ENCODE results near the gene OR2Y1. TPM values are rescaled to one million over a fixed set of nuclear protein-coding genes. Genes with fewer than 3 reads are reported as not detected.

Gene OR2Y1
- total and polyA plus RNA-seq, 2 of the 13 experiments (the other 11 are each of a cell fraction or from before 2014, with no cell fraction given): not detected

DNA sequence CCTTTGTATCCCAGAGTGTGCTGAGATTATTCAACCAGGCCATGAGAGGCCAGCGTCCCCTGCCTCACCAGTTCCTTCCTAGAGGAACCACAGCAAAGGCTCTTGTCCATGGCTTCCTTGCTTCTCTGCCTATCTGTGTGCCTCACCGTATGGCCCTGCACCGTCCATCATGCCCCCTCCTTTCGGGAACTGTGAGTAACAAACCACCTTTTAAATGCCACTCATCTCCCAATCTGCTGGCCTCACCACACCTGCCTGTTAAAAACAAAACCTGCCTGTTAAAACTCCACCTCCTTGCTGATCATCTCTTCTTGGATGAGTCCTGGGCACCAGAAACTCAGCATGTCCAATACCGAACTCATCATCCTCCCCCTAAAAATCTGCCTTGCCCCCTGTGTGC lies 4.4 kb upstream of the OR2Y1 start (continued):
- TF ChIP-seq, protein P1, sequence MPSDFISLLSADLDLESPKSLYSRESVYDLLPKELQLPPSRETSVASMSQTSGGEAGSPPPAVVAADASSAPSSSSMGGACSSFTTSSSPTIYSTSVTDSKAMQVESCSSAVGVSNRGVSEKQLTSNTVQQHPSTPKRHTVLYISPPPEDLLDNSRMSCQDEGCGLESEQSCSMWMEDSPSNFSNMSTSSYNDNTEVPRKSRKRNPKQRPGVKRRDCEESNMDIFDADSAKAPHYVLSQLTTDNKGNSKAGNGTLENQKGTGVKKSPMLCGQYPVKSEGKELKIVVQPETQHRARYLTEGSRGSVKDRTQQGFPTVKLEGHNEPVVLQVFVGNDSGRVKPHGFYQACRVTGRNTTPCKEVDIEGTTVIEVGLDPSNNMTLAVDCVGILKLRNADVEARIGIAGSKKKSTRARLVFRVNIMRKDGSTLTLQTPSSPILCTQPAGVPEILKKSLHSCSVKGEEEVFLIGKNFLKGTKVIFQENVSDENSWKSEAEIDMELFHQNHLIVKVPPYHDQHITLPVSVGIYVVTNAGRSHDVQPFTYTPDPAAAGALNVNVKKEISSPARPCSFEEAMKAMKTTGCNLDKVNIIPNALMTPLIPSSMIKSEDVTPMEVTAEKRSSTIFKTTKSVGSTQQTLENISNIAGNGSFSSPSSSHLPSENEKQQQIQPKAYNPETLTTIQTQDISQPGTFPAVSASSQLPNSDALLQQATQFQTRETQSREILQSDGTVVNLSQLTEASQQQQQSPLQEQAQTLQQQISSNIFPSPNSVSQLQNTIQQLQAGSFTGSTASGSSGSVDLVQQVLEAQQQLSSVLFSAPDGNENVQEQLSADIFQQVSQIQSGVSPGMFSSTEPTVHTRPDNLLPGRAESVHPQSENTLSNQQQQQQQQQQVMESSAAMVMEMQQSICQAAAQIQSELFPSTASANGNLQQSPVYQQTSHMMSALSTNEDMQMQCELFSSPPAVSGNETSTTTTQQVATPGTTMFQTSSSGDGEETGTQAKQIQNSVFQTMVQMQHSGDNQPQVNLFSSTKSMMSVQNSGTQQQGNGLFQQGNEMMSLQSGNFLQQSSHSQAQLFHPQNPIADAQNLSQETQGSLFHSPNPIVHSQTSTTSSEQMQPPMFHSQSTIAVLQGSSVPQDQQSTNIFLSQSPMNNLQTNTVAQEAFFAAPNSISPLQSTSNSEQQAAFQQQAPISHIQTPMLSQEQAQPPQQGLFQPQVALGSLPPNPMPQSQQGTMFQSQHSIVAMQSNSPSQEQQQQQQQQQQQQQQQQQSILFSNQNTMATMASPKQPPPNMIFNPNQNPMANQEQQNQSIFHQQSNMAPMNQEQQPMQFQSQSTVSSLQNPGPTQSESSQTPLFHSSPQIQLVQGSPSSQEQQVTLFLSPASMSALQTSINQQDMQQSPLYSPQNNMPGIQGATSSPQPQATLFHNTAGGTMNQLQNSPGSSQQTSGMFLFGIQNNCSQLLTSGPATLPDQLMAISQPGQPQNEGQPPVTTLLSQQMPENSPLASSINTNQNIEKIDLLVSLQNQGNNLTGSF (CRISPR knock-in tag; IDR thresholded peaks at IDR 0.05): no peak

DNA sequence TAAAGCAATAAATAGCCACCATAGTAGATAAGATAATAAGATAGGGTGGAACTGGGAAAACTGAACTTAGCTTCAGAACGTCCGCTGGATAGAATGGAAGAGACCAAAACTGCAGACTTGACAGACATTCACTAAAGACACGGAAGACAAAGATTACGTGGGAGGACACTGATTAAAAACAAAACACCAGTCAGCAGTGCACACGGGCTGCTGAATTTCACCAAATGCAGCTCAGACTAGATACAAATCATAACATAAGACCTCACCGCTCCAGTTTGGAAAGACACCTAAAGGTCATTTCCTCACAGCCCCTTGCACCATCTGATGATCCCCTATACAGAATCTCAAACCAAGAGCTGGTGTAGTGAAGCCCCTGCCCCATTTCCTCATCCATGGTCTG lies 2.9 kb upstream of the OR2Y1 start:
- DNase-seq (ENCODE audit: low spot score) (no peak), FAIRE-seq (no peak), ATAC-seq (no peak)
- ChIA-PET POLR2A (no interaction called here), CTCF (ENCODE audit: low intra/inter-chr PET ratio, low total read pairs) (no interaction called here)
- no peaks in the 10 kb centered on the region for H3K9me3 ChIP-seq (ENCODE audit: low read length)
- H4K20me1 ChIP-seq (ENCODE audit: insufficient read depth, low read length): no peaks in the 10 kb centered on the region
- H2AFZ ChIP-seq (ENCODE audit: low read length): no peak overlapping the region
- intact Hi-C loops (cut with micrococcal nuclease; ENCODE audit: unreplicated experiment) (no loop called here), in situ Hi-C loops (cut with HindIII; ENCODE audit: extremely low pct_ligation_motif_present, low pct_unique_long_range_greater_than_20kb) (no loop called here)
- H3K27me3 ChIP-seq (ENCODE audit: control insufficient read depth in 1 of 2, insufficient read depth in 2 of 2, low read length in 2 of 2): peaks cover 5 to 50% of the 10 kb centered on the region in 2 experiments
- H3K4me3 ChIP-seq (replicated peaks in 1 of 3; ENCODE audit: insufficient read depth in 1 of 3, low read depth in 2 of 3, low read length in 3 of 3): no peak overlapping the region
- no peak overlapping the region for H3K27ac ChIP-seq (ENCODE audit: extremely low read length, insufficient read depth, low read length)
- no peak overlapping the region for H3K9ac ChIP-seq (ENCODE audit: insufficient read depth, low read depth, low read length)
- no peaks in the 10 kb centered on the region for H3K36me3 ChIP-seq (replicated peaks in 1 of 2; ENCODE audit: control insufficient read depth in 1 of 2, insufficient read depth in 2 of 2, low read length in 2 of 2)
- TF ChIP-seq IKZF4 (CRISPR knock-in tag; IDR thresholded peaks at IDR 0.05; ENCODE audit: borderline replicate concordance, low read depth, not compliant biosample characterization) (no peak), RXRB (CRISPR knock-in tag; IDR thresholded peaks at IDR 0.05; ENCODE audit: borderline replicate concordance) (no peak), ZNF230 (CRISPR knock-in tag; IDR thresholded peaks at IDR 0.05) (no peak), CHD2 (IDR thresholded peaks at IDR 0.05; ENCODE audit: low read depth, low read length) (no peak), ZSCAN30 (CRISPR knock-in tag; IDR thresholded peaks at IDR 0.05) (no peak)
- TF ChIP-seq, protein P2, sequence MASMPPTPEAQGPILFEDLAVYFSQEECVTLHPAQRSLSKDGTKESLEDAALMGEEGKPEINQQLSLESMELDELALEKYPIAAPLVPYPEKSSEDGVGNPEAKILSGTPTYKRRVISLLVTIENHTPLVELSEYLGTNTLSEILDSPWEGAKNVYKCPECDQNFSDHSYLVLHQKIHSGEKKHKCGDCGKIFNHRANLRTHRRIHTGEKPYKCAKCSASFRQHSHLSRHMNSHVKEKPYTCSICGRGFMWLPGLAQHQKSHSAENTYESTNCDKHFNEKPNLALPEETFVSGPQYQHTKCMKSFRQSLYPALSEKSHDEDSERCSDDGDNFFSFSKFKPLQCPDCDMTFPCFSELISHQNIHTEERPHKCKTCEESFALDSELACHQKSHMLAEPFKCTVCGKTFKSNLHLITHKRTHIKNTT (CRISPR knock-in tag; IDR thresholded peaks at IDR 0.05): no peak
- TF ChIP-seq, protein P3, sequence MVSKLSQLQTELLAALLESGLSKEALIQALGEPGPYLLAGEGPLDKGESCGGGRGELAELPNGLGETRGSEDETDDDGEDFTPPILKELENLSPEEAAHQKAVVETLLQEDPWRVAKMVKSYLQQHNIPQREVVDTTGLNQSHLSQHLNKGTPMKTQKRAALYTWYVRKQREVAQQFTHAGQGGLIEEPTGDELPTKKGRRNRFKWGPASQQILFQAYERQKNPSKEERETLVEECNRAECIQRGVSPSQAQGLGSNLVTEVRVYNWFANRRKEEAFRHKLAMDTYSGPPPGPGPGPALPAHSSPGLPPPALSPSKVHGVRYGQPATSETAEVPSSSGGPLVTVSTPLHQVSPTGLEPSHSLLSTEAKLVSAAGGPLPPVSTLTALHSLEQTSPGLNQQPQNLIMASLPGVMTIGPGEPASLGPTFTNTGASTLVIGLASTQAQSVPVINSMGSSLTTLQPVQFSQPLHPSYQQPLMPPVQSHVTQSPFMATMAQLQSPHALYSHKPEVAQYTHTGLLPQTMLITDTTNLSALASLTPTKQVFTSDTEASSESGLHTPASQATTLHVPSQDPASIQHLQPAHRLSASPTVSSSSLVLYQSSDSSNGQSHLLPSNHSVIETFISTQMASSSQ (IDR thresholded peaks at IDR 0.05; ENCODE audit: low read depth): no peak
- TF ChIP-seq, protein P3 (CRISPR knock-in tag; IDR thresholded peaks at IDR 0.05; ENCODE audit: borderline replicate concordance): no peak
- no peaks in the 10 kb centered on the region for H3K79me2 ChIP-seq (ENCODE audit: insufficient read depth, low read length)
- no peak overlapping the region for H3K4me2 ChIP-seq (ENCODE audit: low read depth, low read length)
- no TSS peak for BruUV-seq (replicated peaks)
- no peaks in the 10 kb centered on the region for H3K4me1 ChIP-seq (ENCODE audit: insufficient read depth, low read length)
- 30% methylated on average over 6 of the region's 6 CpGs for WGBS (ENCODE audit: low lambda C conversion rate)
